Spleen (tissue), 11 donors: Measurements from ENCODE around the gene ADGRB2. TPM values are rescaled to one million over a fixed set of nuclear protein-coding genes. Genes with fewer than 3 reads are reported as not detected.

Experiments used
- DNase-seq: peaks from one replicate; pipeline ENCODE4 v3.0.0-alpha.2; 2020
- H3K27ac ChIP-seq, 8 donors: fragments of 200-600 bp; sonication (generic) in 7 of 8; 1 replicate in 4 of 8; 2 replicates in 4 of 8; pipeline versions ENCODE4 v1.5.0 to v1.8.0; 2016 to 2021; ENCODE audit warnings: inconsistent platforms in 4 of 8, mild to moderate bottlenecking in 4 of 8, moderate library complexity in 1 of 8
- H3K27me3 ChIP-seq, 7 donors: fragments of 200-600 bp; sonication (generic) in 6 of 7; replicated peaks in 1 of 7; 1 replicate in 4 of 7; 2 replicates in 3 of 7; pipeline versions ENCODE4 v1.5.0 to v1.8.0; 2016 to 2021; ENCODE audit warnings: inconsistent platforms in 3 of 7, mild to moderate bottlenecking in 1 of 7
- H3K36me3 ChIP-seq, 6 donors: fragments of 200-600 bp; sonication (generic) in 5 of 6; 1 replicate in 4 of 6; 2 replicates in 2 of 6; pipeline versions ENCODE4 v1.5.0 to v1.8.0; 2016 to 2021; ENCODE audit warnings: inconsistent platforms in 2 of 6
- H3K4me1 ChIP-seq, 6 donors: fragments of 200-600 bp; sonication (generic) in 5 of 6; 1 replicate in 3 of 6; 2 replicates in 3 of 6; pipeline versions ENCODE4 v1.5.0 to v1.8.0; 2016 to 2021; ENCODE audit warnings: inconsistent platforms in 3 of 6
- H3K4me3 ChIP-seq, 8 donors: fragments of 200-600 bp; sonication (generic) in 7 of 8; 1 replicate in 4 of 8; 2 replicates in 4 of 8; pipeline versions ENCODE4 v1.5.0 to v1.8.0; 2016 to 2021; ENCODE audit warnings: inconsistent platforms in 4 of 8, mild to moderate bottlenecking in 4 of 8, moderate library complexity in 2 of 8
- H3K9me3 ChIP-seq, 8 donors: fragments of 200-600 bp; sonication (generic) in 7 of 8; 1 replicate in 4 of 8; 2 replicates in 4 of 8; pipeline versions ENCODE4 v1.5.0 to v1.8.0; 2016 to 2021; ENCODE audit warnings: inconsistent platforms in 4 of 8
- CTCF ChIP-seq, 11 experiments: fragments of 200-600 bp in 7 of 11; fragments of 450-650 bp in 4 of 11; sonication (generic) in 4 of 11; IDR thresholded peaks in 8 of 11; conservative IDR thresholded peaks in 3 of 11; 1 replicate in 7 of 11; 2 replicates in 4 of 11; pipeline versions ENCODE4 v1.4.0 to v1.8.0; 2016 to 2021; ENCODE audit warnings: antibody characterized with exemption in 11 of 11, inconsistent platforms in 4 of 11, mild to moderate bottlenecking in 1 of 11
- POLR2A ChIP-seq, 3 donors: fragments of 450-650 bp; IDR thresholded peaks; one replicate each; pipeline ENCODE4 v1.5.1; 2017; ENCODE audit warnings: antibody characterized with exemption in 3 of 3, mild to moderate bottlenecking in 1 of 3
- POLR2AphosphoS5 ChIP-seq, 3 donors: sonication (generic); formaldehyde crosslinking; IDR thresholded peaks; one replicate each; pipeline ENCODE4 v1.5.1; 2017; ENCODE audit warnings: antibody characterized with exemption in 3 of 3
- WGBS, 5 donors: extraction: QIAGEN DNeasy Blood & Tissue Kit in 3 of 5; methylation state at CpG; one replicate each; pipeline versions ENCODE4 v1.1.5 to v1.1.7; 2013 to 2018; 5-methylcytosine and 5-hydroxymethylcytosine counted together
- intact Hi-C: fragments of 100-400 bp; cut with DNase I; formaldehyde crosslinking; loops from one replicate; pipeline ENCODE4 v1.15.0; 2023; ENCODE audit warnings: low total_unique reads
- polyA plus RNA-seq, 3 donors: library from polyadenylated mRNA; stranded (reverse); fragments of 200-250 nt; gene quantifications; one replicate each; pipeline ENCODE4 v1.2.1, GENCODE V29; 2013
- total RNA-seq, 7 donors: library from RNA; depleted of rRNA in 3 of 7; stranded (reverse); fragments of >200 nt in 3 of 7; fragmentation: NEBNext Ultra II Directional in 4 of 7; extraction: Animal tissue kit (Norgen Biotek cat#: 25700) in 4 of 7; gene quantifications; one replicate each; pipeline versions ENCODE4 v1.1.0 to v1.2.1, GENCODE V29; 2016 to 2021
- donor health status: healthy with polysubstance abuse.
- donor health status: DM: no; HTN: no; CAD: no; lungs with moderate emphysema.
- donor health status: DM: no; HTN: no; CAD: no.
- donor health status: Bipolar disorder and iron deficiency.
- donor health status: healthy.
- donor health status: DM: no; HTN: no; CAD: no.
- donor health status: DM: yes; HTN: yes; CAD: no.

ADGRB2 gene
- total and polyA plus RNA-seq, 10 donors = 0.52 to 5.1 (median 1.5) TPM

- peaks cover 21 to 57% (median 48%) of the 10 kb centered on the region in 6 donors for H3K4me1 ChIP-seq
- no peak overlapping the region for H3K27ac ChIP-seq
- H3K9me3 ChIP-seq = no peaks in the 10 kb centered on the region
- no peaks in the 10 kb centered on the region for H3K36me3 ChIP-seq
- intact Hi-C loops = no loop called here
- no peak for DNase-seq
- H3K27me3 ChIP-seq = peaks cover 0 to 67% (median 22%) of the 10 kb centered on the region in 7 donors
- H3K4me3 ChIP-seq = peak overlapping the region; percentile 34 to 72 (median 46)
- no peak for TF ChIP-seq CTCF (IDR thresholded peaks at IDR 0.05 in 8 of 11, conservative IDR thresholded peaks at IDR 0.05 in 3 of 11)
- TF ChIP-seq POLR2A (IDR thresholded peaks at IDR 0.05) = no peak
- TF ChIP-seq POLR2AphosphoS5 (IDR thresholded peaks at IDR 0.05) = no peak
- 0 to 2% (median 0%) methylated on average over 20 to 93 of the region's 93 CpGs for WGBS, 5 donors
Observed at GRCh38 chr1:31763671-31764311, 349 bp downstream of the ADGRB2 start.

DNA sequence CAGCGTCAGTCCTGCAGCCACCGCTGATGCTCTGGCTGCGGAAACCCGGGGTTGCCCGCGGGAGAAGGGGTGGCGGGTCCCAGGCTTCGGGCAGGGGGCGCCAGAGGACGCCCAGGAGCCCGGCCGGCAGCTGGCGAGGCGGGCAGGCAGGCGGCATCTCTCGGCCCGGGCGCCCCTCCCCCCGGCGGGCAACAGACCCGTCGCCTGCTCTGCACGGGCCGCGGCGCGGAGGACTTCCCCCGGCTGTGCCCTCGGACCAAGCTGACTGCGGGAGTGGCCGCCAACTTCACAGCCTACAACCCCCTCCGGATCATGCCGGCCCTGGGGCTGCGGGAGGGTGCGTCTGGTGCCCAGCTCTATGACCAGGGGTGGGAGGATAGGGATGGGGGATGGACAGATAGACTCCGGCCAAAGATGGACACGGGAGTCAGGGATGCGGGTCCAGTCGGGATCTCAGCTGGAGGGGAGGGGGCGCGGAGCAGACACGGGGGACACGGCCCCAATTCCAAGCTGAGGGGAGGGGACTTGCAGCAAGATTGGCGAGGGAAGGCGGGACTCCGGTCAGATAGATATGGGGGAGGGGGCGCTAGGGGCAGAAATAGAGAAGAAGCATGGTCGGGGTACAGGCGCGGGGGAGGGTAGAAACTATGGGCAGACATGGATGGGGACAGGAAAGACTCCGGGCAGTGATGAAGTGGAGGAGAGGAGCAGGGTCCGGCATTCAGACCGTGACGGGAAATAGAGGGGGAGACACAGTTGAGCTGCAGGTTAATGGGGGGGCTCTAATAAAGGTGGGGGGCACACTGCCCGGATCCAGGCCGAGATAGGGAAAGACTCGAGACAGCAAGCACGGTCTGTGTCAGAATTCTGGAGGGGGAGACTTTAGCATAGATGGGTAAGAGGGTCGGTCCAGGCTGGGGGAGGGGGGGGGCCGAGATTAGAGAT lies 1.1 kb downstream of the ADGRB2 start:
- DNase-seq = peak; percentile 92
- intact Hi-C loops = no loop called here
- TF ChIP-seq POLR2AphosphoS5 (IDR thresholded peaks at IDR 0.05) (peak in 2 of 3 donors; percentile 23 to 55), POLR2A (IDR thresholded peaks at IDR 0.05) (no peak), CTCF (IDR thresholded peaks at IDR 0.05 in 8 of 11, conservative IDR thresholded peaks at IDR 0.05 in 3 of 11) (peak; percentile 27 to 85 (median 80))
- no peaks in the 10 kb centered on the region for H3K9me3 ChIP-seq
- H3K36me3 ChIP-seq = no peaks in the 10 kb centered on the region
- H3K4me1 ChIP-seq = peaks cover 21 to 50% (median 47%) of the 10 kb centered on the region in 6 donors
- no peak overlapping the region for H3K27ac ChIP-seq
- H3K27me3 ChIP-seq = peaks cover 0 to 67% (median 22%) of the 10 kb centered on the region in 7 donors
- 0 to 4% (median 1%) methylated on average over 25 to 60 of the region's 60 CpGs for WGBS, 5 donors
- peak overlapping the region in 7 of 8 donors; percentile 34 to 72 (median 47) for H3K4me3 ChIP-seq

GRCh38 chr1:31762323-31762722 lies 1.8 kb downstream of the ADGRB2 start:
- intact Hi-C loops = no loop called here
- Histone ChIP-seq H3K4me1 (peaks cover 21 to 50% (median 47%) of the 10 kb centered on the region in 6 donors), H3K4me3 (peak overlapping the region in 4 of 8 donors; percentile 25 to 72 (median 51)), H3K27ac (no peak overlapping the region), H3K9me3 (no peaks in the 10 kb centered on the region), H3K27me3 (peaks cover 0 to 67% (median 22%) of the 10 kb centered on the region in 7 donors), H3K36me3 (no peaks in the 10 kb centered on the region)
- 20 to 40% (median 30%) methylated on average over 6 to 7 of the region's 7 CpGs for WGBS, 5 donors
- TF ChIP-seq POLR2AphosphoS5 (IDR thresholded peaks at IDR 0.05) (no peak), POLR2A (IDR thresholded peaks at IDR 0.05) (no peak), CTCF (IDR thresholded peaks at IDR 0.05 in 8 of 11, conservative IDR thresholded peaks at IDR 0.05 in 3 of 11) (no peak)
- DNase-seq = no peak
